H1 (cell line): Measurements from ENCODE around the gene BSCL2. TPM values are rescaled to one million over a fixed set of nuclear protein-coding genes. Genes with fewer than 3 reads are reported as not detected.
A peak's percentile ranks its signal among the peaks of the same experiment; 100 is the strongest.

Experiments
- BRCA1 ChIP-seq: IDR thresholded peaks from 2 replicates; pipeline ENCODE4 v1.6.1; 2012; ENCODE audit warnings: low read depth, low read length, improper control_type of control experiment
- CHD7 ChIP-seq: fragments of 300-600 bp; sonication (generic); IDR thresholded peaks from 2 replicates; pipeline ENCODE4 v1.7.1; 2012; ENCODE audit warnings: low read length, moderate library complexity, mild to moderate bottlenecking, inconsistent platforms; ENCODE audit not compliant: insufficient replicate concordance
- E2F6 ChIP-seq: IDR thresholded peaks from 2 replicates; pipeline ENCODE4 v1.6.1; 2012; ENCODE audit warnings: inconsistent platforms
- JUND ChIP-seq: IDR thresholded peaks from 2 replicates; pipeline ENCODE4 v1.6.1; 2011; ENCODE audit warnings: mild to moderate bottlenecking, improper control_type of control experiment, low read length
- RAD21 ChIP-seq, 2 experiments: IDR thresholded peaks in 1 of 2; conservative IDR thresholded peaks in 1 of 2; 2 replicates each; pipeline ENCODE4 v1.6.1; 2011; ENCODE audit warnings: low read depth in 2 of 2, low read length in 2 of 2, improper control_type of control experiment in 1 of 2, inconsistent platforms in 1 of 2, mild to moderate bottlenecking in 1 of 2, moderate library complexity in 1 of 2
- RNF2 ChIP-seq: fragments of 200-900, 300-1000 bp; sonication (generic); IDR thresholded peaks from 2 replicates; pipeline ENCODE4 v1.7.1; 2016; ENCODE audit warnings: borderline replicate concordance, low read depth, mild to moderate bottlenecking, antibody characterized with exemption, low read length; ENCODE audit not compliant: poor library complexity, severe bottlenecking; ENCODE audit errors: missing control alignments
- SP2 ChIP-seq: IDR thresholded peaks from 2 replicates; pipeline ENCODE4 v1.6.1; 2012; ENCODE audit warnings: mild to moderate bottlenecking, low read length, inconsistent platforms
- SP4 ChIP-seq: IDR thresholded peaks from 2 replicates; pipeline ENCODE4 v1.6.1; 2012; ENCODE audit warnings: low read length, inconsistent platforms
- TCF12 ChIP-seq: IDR thresholded peaks from 2 replicates; pipeline ENCODE4 v1.6.1; 2011; ENCODE audit warnings: low read depth, mild to moderate bottlenecking, low read length
- polyA plus RNA-seq, 7 experiments: library from polyadenylated mRNA; depleted of rRNA in 3 of 7; stranded (reverse) in 5 of 7; unstranded in 2 of 7; fragments of >200 nt in 5 of 7; fragments of 200-250 nt in 2 of 7; gene quantifications; 1 replicate in 5 of 7; 2 replicates in 1 of 7; 4 replicates in 1 of 7; pipeline versions ENCODE4 v1.2.1 to v1.2.3, GENCODE V29; 2011 to 2013; ENCODE audit warnings: missing spikeins in 2 of 7, mixed read lengths in 2 of 7
- total RNA-seq: library from RNA; stranded (reverse); fragmentation: NEBNext Ultra II Directional; extraction: Animal tissue kit (Norgen Biotek cat#: 25700); gene quantifications from 2 replicates; pipeline ENCODE4 v1.2.1, GENCODE V29; 2021

BSCL2 gene
- total and polyA plus RNA-seq, 2 of the 8 experiments (the other 6 are each of a cell fraction or from before 2014, with no cell fraction given): 59.5 to 264 TPM

- no peak for TF ChIP-seq BRCA1
- TF ChIP-seq E2F6: no peak
- TF ChIP-seq RNF2: no peak
- no peak for TF ChIP-seq CHD7
- no peak for TF ChIP-seq TCF12
- 0 out of 2 replicates have a peak, but pooled peaks have one; percentile 3 for TF ChIP-seq JUND
- peak; percentile 89 for TF ChIP-seq SP4
- TF ChIP-seq SP2: no peak
- peak in 1 of 2 experiments; percentile 1; a peak in 1 of 4 replicates for TF ChIP-seq RAD21 (IDR thresholded peaks at IDR 0.05 in 1 of 2, conservative IDR thresholded peaks at IDR 0.05 in 1 of 2; ENCODE audit: low read depth in 2 of 2, low read length in 2 of 2)
These were observed 2.2 kb upstream of the BSCL2 start (continued) for GRCh38 chr11:62709247-62710000.
